Adrenal gland (tissue), 12 donors: ENCODE results near the gene MAPK11. TPM values are rescaled to one million over a fixed set of nuclear protein-coding genes. Genes with fewer than 3 reads are reported as not detected.
A peak's percentile ranks its signal among the peaks of the same experiment; 100 is the strongest.

Source experiments
- DNase-seq, 7 donors: peaks; one replicate each; pipeline ENCODE4 v3.0.0-alpha.2; 2019 to 2020
- H3K27ac ChIP-seq, 5 donors: fragments of 200-600 bp; sonication (generic) in 4 of 5; 1 replicate in 3 of 5; 2 replicates in 2 of 5; pipeline versions ENCODE4 v1.5.1 to v1.8.0; 2016 to 2020; ENCODE audit warnings: mild to moderate bottlenecking in 1 of 5
- H3K27me3 ChIP-seq: fragments of 200-600 bp; 2 replicates; pipeline ENCODE4 v1.8.0; 2021
- H3K36me3 ChIP-seq, 2 donors: fragments of 200-600 bp; replicated peaks in 1 of 2; 1 replicate in 1 of 2; 2 replicates in 1 of 2; pipeline versions ENCODE4 v1.5.1 to v1.8.0; 2018 to 2022
- H3K4me1 ChIP-seq, 2 donors: fragments of 200-600 bp; replicated peaks in 1 of 2; 1 replicate in 1 of 2; 2 replicates in 1 of 2; pipeline versions ENCODE4 v1.5.1 to v1.8.0; 2018 to 2021
- H3K4me3 ChIP-seq, 4 donors: fragments of 200-600 bp; sonication (generic) in 3 of 4; one replicate each; pipeline ENCODE4 v1.5.1; 2016 to 2018
- H3K9me3 ChIP-seq, 3 donors: fragments of 200-600 bp; sonication (generic) in 1 of 3; replicated peaks in 1 of 3; 1 replicate in 2 of 3; 2 replicates in 1 of 3; pipeline versions ENCODE4 v1.5.1 to v1.8.0; 2016 to 2021
- CTCF ChIP-seq, 6 experiments: fragments of 450-650 bp in 4 of 6; fragments of 200-600 bp in 2 of 6; sonication (generic) in 1 of 6; IDR thresholded peaks; 1 replicate in 5 of 6; 2 replicates in 1 of 6; pipeline versions ENCODE4 v1.5.1 to v1.8.0; 2016 to 2021; ENCODE audit warnings: antibody characterized with exemption in 6 of 6, mild to moderate bottlenecking in 2 of 6, moderate library complexity in 1 of 6
- POLR2A ChIP-seq, 2 donors: fragments of 450-650 bp; IDR thresholded peaks; one replicate each; pipeline ENCODE4 v1.6.1; 2017; ENCODE audit warnings: antibody characterized with exemption in 2 of 2, mild to moderate bottlenecking in 2 of 2, moderate library complexity in 1 of 2
- WGBS, 4 donors: extraction: QIAGEN DNeasy Blood & Tissue Kit in 2 of 4; methylation state at CpG; one replicate each; pipeline versions ENCODE4 v1.1.5 to v1.1.7; 2013 to 2017; 5-methylcytosine and 5-hydroxymethylcytosine counted together
- intact Hi-C, 2 donors: fragments of 100-400 bp; cut with DNase I; formaldehyde crosslinking; loops; one replicate each; pipeline versions ENCODE4 v1.14.1 to v1.15.0; 2022 to 2023
- polyA plus RNA-seq, 3 donors: library from polyadenylated mRNA; stranded (reverse); fragments of 200-250 nt in 2 of 3; fragments of 350-450 nt in 1 of 3; fragmentation: Illumina TruSeq in 1 of 3; extraction: RNeasy Lipid Tissue Mini Kit (QIAGEN cat#74804) in 1 of 3; gene quantifications; one replicate each; pipeline ENCODE4 v1.2.3, GENCODE V29; 2013 to 2014
- total RNA-seq, 9 donors: library from RNA; depleted of rRNA in 4 of 9; stranded (reverse); fragments of >200 nt in 4 of 9; fragments of 120-200 nt in 1 of 9; fragmentation: NEBNext Ultra II Directional in 1 of 9; extraction: Animal tissue kit (Norgen Biotek cat#: 25700) in 1 of 9; gene quantifications; one replicate each; pipeline versions ENCODE4 v1.1.0 to v1.2.4, GENCODE V29; 2013 to 2023
- donor health status: healthy with polysubstance abuse.
- donor health status: Bipolar disorder and iron deficiency.
- donor health status: DM: yes; HTN: yes; CAD: no.
- donor health status: DM: no; HTN: no; CAD: no.
- donor health status: DM: no; HTN: no; CAD: no.
- donor health status: DM: yes; HTN: yes; CAD: no.

Gene MAPK11
- total and polyA plus RNA-seq, 12 donors, result 2.0 to 29.5 (median 6.7) TPM

GRCh38 chr22:50250555-50251476, 19.4 kb downstream of the MAPK11 start, which contains the start of gene HDAC10:
Gene HDAC10 (minus strand): TSS chr22:50251265. CDS start chr22:50251032, 233 bp downstream.
- peak within 1 kb of the TSS in 3 of 5 donors; percentile 43 to 80 (median 67) for H3K27ac ChIP-seq
- peaks cover 0 to 9% of the 10 kb centered on the region in 2 donors for H3K36me3 ChIP-seq
- TF ChIP-seq POLR2A (IDR thresholded peaks at IDR 0.05), result peak in 1 of 2 donors; percentile 35
- no peak for TF ChIP-seq CTCF (IDR thresholded peaks at IDR 0.05)
- intact Hi-C loops, result loop anchor here (5.0 to 10.0 kb wide), 2 partner anchors 91 to 364 kb away; partner anchors contain the start of gene PPP6R2 (in 1 of the 2)
- no peaks in the 10 kb centered on the region for H3K9me3 ChIP-seq
- H3K4me1 ChIP-seq, result peaks cover 21 to 23% of the 10 kb centered on the region in 2 donors
- H3K4me3 ChIP-seq, result peak within 1 kb of the TSS; percentile 21 to 93 (median 48)
- 0 to 2% (median 1%) methylated on average over 3 to 81 of the region's 81 CpGs for WGBS, 4 donors
- H3K27me3 ChIP-seq, result no peaks in the 10 kb centered on the region
- DNase-seq, result peak; percentile 73 to 84 (median 77)

GRCh38 chr22:50250249-50250554, 20.0 kb downstream of the MAPK11 start:
- peaks cover 0 to 9% of the 10 kb centered on the region in 2 donors for H3K36me3 ChIP-seq
- intact Hi-C loops, result loop anchor here (5.0 to 10.0 kb wide), 2 partner anchors 92 to 365 kb away; partner anchors contain the start of gene PPP6R2 (in 1 of the 2)
- no peaks in the 10 kb centered on the region for H3K9me3 ChIP-seq
- H3K27me3 ChIP-seq, result no peaks in the 10 kb centered on the region
- H3K27ac ChIP-seq, result peak overlapping the region in 2 of 5 donors; percentile 67 to 80
- TF ChIP-seq CTCF (IDR thresholded peaks at IDR 0.05) (no peak), POLR2A (IDR thresholded peaks at IDR 0.05) (no peak)
- peak in 1 of 7 donors; percentile 62 for DNase-seq
- 20 to 74% (median 70%) methylated on average over 1 to 11 of the region's 11 CpGs for WGBS, 4 donors
- H3K4me1 ChIP-seq, result peaks cover 26 to 29% of the 10 kb centered on the region in 2 donors
- peak overlapping the region in 2 of 4 donors; percentile 55 to 93 for H3K4me3 ChIP-seq

GRCh38 chr22:50249341-50250248, 20.6 kb downstream of the MAPK11 start:
- H3K27ac ChIP-seq, result no peak overlapping the region
- H3K27me3 ChIP-seq, result no peaks in the 10 kb centered on the region
- TF ChIP-seq CTCF (IDR thresholded peaks at IDR 0.05) (no peak), POLR2A (IDR thresholded peaks at IDR 0.05) (no peak)
- intact Hi-C loops, result loop anchor here (5.0 to 10.0 kb wide), 2 partner anchors 93 to 365 kb away; partner anchors contain the start of gene PPP6R2 (in 1 of the 2)
- WGBS, 4 donors, result 85 to 89% (median 86%) methylated on average over 5 to 32 of the region's 32 CpGs
- no peaks in the 10 kb centered on the region for H3K9me3 ChIP-seq
- H3K36me3 ChIP-seq, result peaks cover 0 to 9% of the 10 kb centered on the region in 2 donors
- DNase-seq, result no peak
- peaks cover 26 to 29% of the 10 kb centered on the region in 2 donors for H3K4me1 ChIP-seq
- H3K4me3 ChIP-seq, result no peak overlapping the region
